HEK293 (cell line): Measurements from ENCODE around the gene TICAM1.

Source experiments
- EGR2 ChIP-seq: fragments of 450-650 bp; formaldehyde crosslinking; IDR thresholded peaks from 2 replicates; pipeline ENCODE4 v1.5.1; 2016; ENCODE audit warnings: low read depth, missing biosample characterization, missing genetic modification characterization
- GLIS1 ChIP-seq: fragments of 450-650 bp; formaldehyde crosslinking; IDR thresholded peaks from 2 replicates; pipeline ENCODE4 v1.5.1; 2016; ENCODE audit warnings: missing biosample characterization, missing genetic modification characterization
- HIC1 ChIP-seq: fragments of 450-650 bp; formaldehyde crosslinking; IDR thresholded peaks from 2 replicates; pipeline ENCODE4 v1.5.1; 2016; ENCODE audit warnings: missing biosample characterization, missing genetic modification characterization
- HOXC10 ChIP-seq: sonication (generic); formaldehyde crosslinking; IDR thresholded peaks from 2 replicates; pipeline ENCODE4 v1.8.1; 2023; ENCODE audit warnings: mild to moderate bottlenecking, missing genetic modification reagents
- IKZF3 ChIP-seq: fragments of 450-650 bp; IDR thresholded peaks from 2 replicates; pipeline ENCODE4 v1.5.0; 2018; ENCODE audit warnings: missing biosample characterization, mild to moderate bottlenecking, missing genetic modification characterization, moderate library complexity
- KLF1 ChIP-seq: fragments of 450-650 bp; formaldehyde crosslinking; IDR thresholded peaks from 2 replicates; pipeline ENCODE4 v1.5.1; 2016; ENCODE audit warnings: missing biosample characterization, missing genetic modification characterization
- KLF8 ChIP-seq: fragments of 450-650 bp; formaldehyde crosslinking; IDR thresholded peaks from 2 replicates; pipeline ENCODE4 v1.5.1; 2016; ENCODE audit warnings: missing biosample characterization, missing genetic modification characterization
- KLF9 ChIP-seq: fragments of 450-650 bp; formaldehyde crosslinking; IDR thresholded peaks from 2 replicates; pipeline ENCODE4 v1.5.1; 2016; ENCODE audit warnings: missing biosample characterization, missing genetic modification characterization, low read depth
- MYNN ChIP-seq: fragments of 450-650 bp; formaldehyde crosslinking; IDR thresholded peaks from 2 replicates; pipeline ENCODE4 v1.5.1; 2016; ENCODE audit warnings: missing biosample characterization, missing genetic modification characterization, borderline replicate concordance
- MZF1 ChIP-seq: fragments of 450-650 bp; formaldehyde crosslinking; IDR thresholded peaks from 2 replicates; pipeline ENCODE4 v1.5.1; 2017; ENCODE audit warnings: missing biosample characterization, missing genetic modification characterization, borderline replicate concordance
- PRDM1 ChIP-seq: fragments of 450-650 bp; formaldehyde crosslinking; IDR thresholded peaks from 2 replicates; pipeline ENCODE4; 2016; ENCODE audit warnings: missing biosample characterization, missing genetic modification characterization
- SALL2 ChIP-seq: fragments of 450-650 bp; formaldehyde crosslinking; IDR thresholded peaks from 2 replicates; pipeline ENCODE4 v1.5.0; 2017; ENCODE audit warnings: missing biosample characterization, mild to moderate bottlenecking, missing genetic modification characterization, borderline replicate concordance
- SP7 ChIP-seq: fragments of 450-650 bp; formaldehyde crosslinking; IDR thresholded peaks from 2 replicates; pipeline ENCODE4 v1.5.1; 2016; ENCODE audit warnings: missing biosample characterization, missing genetic modification characterization
- TRIM28 ChIP-seq: IDR thresholded peaks from 2 replicates; pipeline ENCODE4 v1.6.1; 2011; ENCODE audit warnings: low read length, control low read depth, borderline replicate concordance
- ZBTB21 ChIP-seq: fragments of 450-650 bp; formaldehyde crosslinking; IDR thresholded peaks from 2 replicates; pipeline ENCODE4 v1.5.1; 2017; ENCODE audit warnings: missing biosample characterization, missing genetic modification characterization
- ZBTB6 ChIP-seq: fragments of 450-650 bp; formaldehyde crosslinking; IDR thresholded peaks from 2 replicates; pipeline ENCODE4 v1.5.1; 2017; ENCODE audit warnings: missing biosample characterization, missing genetic modification characterization
- ZFP3 ChIP-seq: fragments of 450-650 bp; formaldehyde crosslinking; IDR thresholded peaks from 2 replicates; pipeline ENCODE4 v1.5.1; 2016; ENCODE audit warnings: low read depth, missing biosample characterization, missing genetic modification characterization
- ZFP37 ChIP-seq: fragments of 450-650 bp; formaldehyde crosslinking; IDR thresholded peaks from 2 replicates; pipeline ENCODE4 v1.5.1; 2016; ENCODE audit warnings: missing biosample characterization, missing genetic modification characterization
- ZIC2 ChIP-seq: fragments of 450-650 bp; formaldehyde crosslinking; IDR thresholded peaks from 2 replicates; pipeline ENCODE4 v1.5.1; 2016; ENCODE audit warnings: missing biosample characterization, missing genetic modification characterization
- ZNF184 ChIP-seq: fragments of 450-650 bp; IDR thresholded peaks from 2 replicates; pipeline ENCODE4 v1.5.1; 2018; ENCODE audit warnings: missing biosample characterization, mild to moderate bottlenecking, missing genetic modification characterization
- ZNF19 ChIP-seq: fragments of 450-650 bp; formaldehyde crosslinking; IDR thresholded peaks from 2 replicates; pipeline ENCODE4; 2016; ENCODE audit warnings: missing biosample characterization, missing genetic modification characterization, low read depth
- ZNF324 ChIP-seq: fragments of 450-650 bp; formaldehyde crosslinking; IDR thresholded peaks from 2 replicates; pipeline ENCODE4 v1.5.1; 2016; ENCODE audit warnings: missing biosample characterization, missing genetic modification characterization
- ZNF394 ChIP-seq: fragments of 450-650 bp; formaldehyde crosslinking; IDR thresholded peaks from 2 replicates; pipeline ENCODE4 v1.5.1; 2016; ENCODE audit warnings: missing biosample characterization, missing genetic modification characterization, mild to moderate bottlenecking, moderate library complexity, borderline replicate concordance
- ZNF548 ChIP-seq: fragments of 450-650 bp; formaldehyde crosslinking; IDR thresholded peaks from 2 replicates; pipeline ENCODE4 v1.5.1; 2016; ENCODE audit warnings: missing biosample characterization, missing genetic modification characterization
- ZNF580 ChIP-seq: fragments of 450-650 bp; formaldehyde crosslinking; IDR thresholded peaks from 2 replicates; pipeline ENCODE4 v1.5.1; 2016; ENCODE audit warnings: missing biosample characterization, missing genetic modification characterization
- ZNF623 ChIP-seq: fragments of 450-650 bp; formaldehyde crosslinking; IDR thresholded peaks from 2 replicates; pipeline ENCODE4 v1.5.1; 2016; ENCODE audit warnings: missing biosample characterization, missing genetic modification characterization
- ZNF629 ChIP-seq: fragments of 450-650 bp; formaldehyde crosslinking; IDR thresholded peaks from 2 replicates; pipeline ENCODE4 v1.5.1; 2017; ENCODE audit warnings: missing biosample characterization, missing genetic modification characterization
- ZNF654 ChIP-seq: fragments of 450-650 bp; formaldehyde crosslinking; IDR thresholded peaks from 2 replicates; pipeline ENCODE4 v1.5.1; 2016; ENCODE audit warnings: low read depth, missing biosample characterization, missing genetic modification characterization
- ZNF777 ChIP-seq: fragments of 450-650 bp; formaldehyde crosslinking; IDR thresholded peaks from 2 replicates; pipeline ENCODE4 v1.5.1; 2017; ENCODE audit warnings: missing biosample characterization, missing genetic modification characterization, borderline replicate concordance
- ZXDB ChIP-seq: fragments of 450-650 bp; formaldehyde crosslinking; IDR thresholded peaks from 2 replicates; pipeline ENCODE4 v1.5.1; 2016; ENCODE audit warnings: missing biosample characterization, missing genetic modification characterization
- TF ChIP-seq, protein P1 (sequence below): fragments of 450-650 bp; formaldehyde crosslinking; IDR thresholded peaks from 2 replicates; pipeline ENCODE4 v1.5.1; 2016; ENCODE audit warnings: missing biosample characterization, missing genetic modification characterization
- TF ChIP-seq, protein P2 (sequence below): fragments of 450-650 bp; formaldehyde crosslinking; IDR thresholded peaks from 2 replicates; pipeline ENCODE4 v1.5.1; 2016; ENCODE audit warnings: missing biosample characterization, missing genetic modification characterization
- TF ChIP-seq, protein P3 (sequence below): fragments of 450-650 bp; formaldehyde crosslinking; IDR thresholded peaks from 2 replicates; pipeline ENCODE4 v1.5.1; 2017; ENCODE audit warnings: missing biosample characterization, missing genetic modification characterization

TICAM1 gene

DNA sequence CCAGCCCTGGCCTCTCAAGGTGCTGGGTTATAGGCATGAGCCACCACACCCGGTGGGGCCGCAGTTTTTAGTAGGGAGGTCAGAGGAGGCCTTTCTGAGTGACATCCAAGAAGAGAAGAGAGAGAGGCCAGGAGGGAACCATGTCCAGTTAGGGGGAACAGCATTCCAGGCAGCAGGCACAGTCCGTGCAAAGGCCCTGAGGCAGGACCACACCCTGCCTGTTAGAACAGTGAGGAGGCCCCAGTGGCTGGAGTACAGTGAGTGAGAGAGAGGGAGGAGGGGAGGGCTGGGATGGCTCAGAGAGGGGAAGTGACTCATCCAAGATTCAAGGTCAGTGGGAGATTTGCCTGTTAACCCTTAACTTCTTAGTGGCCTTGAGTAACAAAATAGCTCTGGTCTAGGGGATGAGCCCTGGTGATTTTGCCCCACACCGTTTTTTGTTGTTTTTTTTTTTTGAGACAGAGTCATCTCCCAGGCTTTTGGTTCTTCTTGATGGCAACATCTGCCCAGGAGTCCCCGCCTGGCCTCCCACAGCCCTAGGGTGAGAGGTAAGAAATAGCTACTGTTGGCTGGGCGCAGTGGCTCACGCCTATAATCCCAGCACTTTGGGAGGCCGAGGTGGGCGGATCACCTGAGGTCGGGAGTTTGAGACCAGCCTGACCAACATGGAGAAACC lies 38.7 kb upstream of the TICAM1 start (continued):
- TF ChIP-seq GLIS1 (tag by site-specific recombination) (peak; percentile 48), ZNF19 (tag by site-specific recombination) (no peak), MZF1 (peak; percentile 91; the same call in 1 of the 2 replicates), KLF1 (peak; percentile 74), IKZF3 (0 out of 2 replicates have a peak, but pooled peaks have one; percentile 20), EGR2 (peak; percentile 21; the same call in 1 of the 2 replicates), ZNF654 (tag by site-specific recombination) (no peak), ZNF777 (tag by site-specific recombination) (no peak), SP7 (tag by site-specific recombination) (peak; percentile 90), TRIM28 (no peak), ZXDB (tag by site-specific recombination) (0 out of 2 replicates have a peak, but pooled peaks have one; percentile 21), ZBTB6 (no peak), ZNF629 (tag by site-specific recombination) (peak; percentile 64; the same call in 1 of the 2 replicates), ZNF548 (peak; percentile 99), ZIC2 (tag by site-specific recombination) (peak; percentile 34; the same call in 1 of the 2 replicates), ZNF394 (tag by site-specific recombination) (no peak), KLF9 (tag by site-specific recombination) (peak; percentile 67; the same call in 1 of the 2 replicates), HIC1 (tag by site-specific recombination) (peak; percentile 72), PRDM1 (tag by site-specific recombination) (0 out of 2 replicates have a peak, but pooled peaks have one; percentile 15), KLF8 (tag by site-specific recombination) (peak; percentile 90), ZNF580 (tag by site-specific recombination) (0 out of 2 replicates have a peak, but pooled peaks have one; percentile 51), HOXC10 (CRISPR knock-in tag) (no peak), ZFP3 (tag by site-specific recombination) (no peak), SALL2 (tag by site-specific recombination) (no peak), ZBTB21 (tag by site-specific recombination) (peak; percentile 56), ZNF623 (tag by site-specific recombination) (peak; percentile 100), ZFP37 (tag by site-specific recombination) (peak; percentile 78), ZNF184 (0 out of 2 replicates have a peak, but pooled peaks have one; percentile 55), MYNN (tag by site-specific recombination) (no peak), ZNF324 (tag by site-specific recombination) (peak; percentile 69; the same call in 1 of the 2 replicates)
- TF ChIP-seq, protein P1, sequence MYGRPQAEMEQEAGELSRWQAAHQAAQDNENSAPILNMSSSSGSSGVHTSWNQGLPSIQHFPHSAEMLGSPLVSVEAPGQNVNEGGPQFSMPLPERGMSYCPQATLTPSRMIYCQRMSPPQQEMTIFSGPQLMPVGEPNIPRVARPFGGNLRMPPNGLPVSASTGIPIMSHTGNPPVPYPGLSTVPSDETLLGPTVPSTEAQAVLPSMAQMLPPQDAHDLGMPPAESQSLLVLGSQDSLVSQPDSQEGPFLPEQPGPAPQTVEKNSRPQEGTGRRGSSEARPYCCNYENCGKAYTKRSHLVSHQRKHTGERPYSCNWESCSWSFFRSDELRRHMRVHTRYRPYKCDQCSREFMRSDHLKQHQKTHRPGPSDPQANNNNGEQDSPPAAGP (tag by site-specific recombination): peak; percentile 94
- TF ChIP-seq, protein P2, sequence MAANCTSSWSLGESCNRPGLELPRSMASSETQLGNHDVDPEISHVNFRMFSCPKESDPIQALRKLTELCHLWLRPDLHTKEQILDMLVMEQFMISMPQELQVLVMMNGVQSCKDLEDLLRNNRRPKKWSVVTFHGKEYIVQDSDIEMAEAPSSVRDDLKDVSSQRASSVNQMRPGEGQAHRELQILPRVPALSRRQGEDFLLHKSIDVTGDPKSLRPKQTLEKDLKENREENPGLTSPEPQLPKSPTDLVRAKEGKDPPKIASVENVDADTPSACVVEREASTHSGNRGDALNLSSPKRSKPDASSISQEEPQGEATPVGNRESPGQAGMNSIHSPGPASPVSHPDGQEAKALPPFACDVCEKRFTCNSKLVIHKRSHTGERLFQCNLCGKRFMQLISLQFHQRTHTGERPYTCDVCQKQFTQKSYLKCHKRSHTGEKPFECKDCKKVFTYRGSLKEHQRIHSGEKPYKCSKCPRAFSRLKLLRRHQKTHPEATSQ: peak; percentile 73; the same call in 1 of the 2 replicates
- TF ChIP-seq, protein P3, sequence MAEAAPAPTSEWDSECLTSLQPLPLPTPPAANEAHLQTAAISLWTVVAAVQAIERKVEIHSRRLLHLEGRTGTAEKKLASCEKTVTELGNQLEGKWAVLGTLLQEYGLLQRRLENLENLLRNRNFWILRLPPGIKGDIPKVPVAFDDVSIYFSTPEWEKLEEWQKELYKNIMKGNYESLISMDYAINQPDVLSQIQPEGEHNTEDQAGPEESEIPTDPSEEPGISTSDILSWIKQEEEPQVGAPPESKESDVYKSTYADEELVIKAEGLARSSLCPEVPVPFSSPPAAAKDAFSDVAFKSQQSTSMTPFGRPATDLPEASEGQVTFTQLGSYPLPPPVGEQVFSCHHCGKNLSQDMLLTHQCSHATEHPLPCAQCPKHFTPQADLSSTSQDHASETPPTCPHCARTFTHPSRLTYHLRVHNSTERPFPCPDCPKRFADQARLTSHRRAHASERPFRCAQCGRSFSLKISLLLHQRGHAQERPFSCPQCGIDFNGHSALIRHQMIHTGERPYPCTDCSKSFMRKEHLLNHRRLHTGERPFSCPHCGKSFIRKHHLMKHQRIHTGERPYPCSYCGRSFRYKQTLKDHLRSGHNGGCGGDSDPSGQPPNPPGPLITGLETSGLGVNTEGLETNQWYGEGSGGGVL (tag by site-specific recombination): peak; percentile 89
